SKM-1 treated with dmso at 0.1 percent for 144 hours (cell line): Measurements from ENCODE around the gene EIF4G3.

Experiments
- DNase-seq: peaks from one replicate; lab custom pipeline; 2025; ENCODE audit not compliant: unreplicated experiment; lab: John Stamatoyannopoulos, UW

EIF4G3 gene

GRCh38 chr1:20885121-20885520 lies 291.6 kb downstream of the EIF4G3 start:
- no peak for DNase-seq

- no peak for DNase-seq
Observed at GRCh38 chr1:20884513-20884912, 292.2 kb downstream of the EIF4G3 start.

DNA sequence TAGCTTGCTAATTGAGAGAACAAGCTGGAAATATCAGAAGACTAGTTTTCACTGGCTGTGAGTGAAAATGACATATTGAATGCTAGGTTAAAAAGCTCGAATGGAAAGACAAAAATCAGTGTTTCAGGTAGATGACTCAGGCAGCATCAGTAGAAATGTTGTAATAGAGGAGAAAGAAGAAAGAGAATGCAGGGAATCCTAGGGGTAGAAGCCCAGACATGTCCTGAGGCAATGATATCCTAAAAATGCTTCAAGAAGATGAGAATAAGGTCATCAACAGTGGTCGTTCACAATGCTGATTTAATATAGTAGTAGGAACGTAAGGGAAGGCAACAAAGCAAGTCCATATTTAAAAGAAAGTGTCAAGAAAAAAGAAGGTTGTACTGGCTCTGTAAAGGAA lies 292.9 kb downstream of the EIF4G3 start:
- DNase-seq = no peak

DNA sequence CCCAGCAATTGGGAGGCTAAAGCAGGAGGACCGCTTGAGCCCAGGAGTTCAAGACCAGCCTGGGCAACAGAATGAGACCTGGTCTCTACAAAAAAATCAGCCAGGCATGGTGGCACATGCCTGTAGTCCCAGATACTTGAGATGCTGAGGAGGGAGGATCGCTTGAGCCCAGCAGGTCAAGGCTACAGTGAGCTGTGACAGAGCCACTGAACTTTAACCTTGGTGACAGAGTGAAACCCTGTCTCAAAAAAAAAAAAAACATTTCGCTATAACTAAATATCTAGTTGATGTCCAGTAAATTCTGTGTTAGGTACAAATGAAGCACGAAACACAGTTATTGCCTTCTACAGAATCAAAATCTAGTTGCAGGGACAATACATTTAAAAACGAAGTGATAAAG lies 293.9 kb downstream of the EIF4G3 start:
- DNase-seq = no peak

DNA sequence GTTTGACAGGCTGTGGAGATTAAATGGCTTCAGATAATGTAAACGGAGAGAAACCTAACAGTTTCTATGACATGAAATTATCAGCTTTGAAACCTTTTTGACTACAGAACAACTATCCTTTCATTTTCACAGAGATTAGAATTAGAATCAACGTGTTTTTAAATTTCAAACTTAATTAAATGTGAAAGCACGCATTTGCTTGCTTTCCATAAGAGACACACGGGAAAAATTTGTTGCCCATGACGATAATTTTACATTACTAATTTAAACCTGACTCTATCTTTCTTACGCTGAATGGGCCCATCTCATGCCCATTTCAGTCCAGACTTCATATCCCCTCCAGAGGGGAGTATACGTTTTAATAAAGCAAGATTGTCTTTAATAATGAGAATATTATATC lies 297.9 kb downstream of the EIF4G3 start:
- no peak for DNase-seq

GRCh38 chr1:20875198-20875973 lies 301.3 kb downstream of the EIF4G3 start:
- DNase-seq = no peak

DNA sequence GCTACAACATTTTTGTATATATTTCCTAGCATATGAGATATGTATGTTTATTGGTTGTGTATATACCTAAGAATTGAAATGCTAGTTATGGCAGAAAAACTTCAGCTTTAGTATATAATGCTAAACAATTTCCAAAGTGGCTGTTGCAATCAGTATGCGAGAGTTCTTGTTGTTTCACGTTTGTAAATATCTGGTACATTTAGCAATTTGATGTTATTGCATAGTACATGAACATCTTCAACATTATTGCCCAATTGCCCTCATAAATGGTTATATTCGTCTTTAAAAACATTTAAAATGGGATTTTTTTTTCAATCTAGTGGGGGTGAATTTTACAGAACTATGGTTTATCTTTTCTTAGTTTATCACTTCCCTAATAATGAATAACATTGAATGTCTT lies 303.4 kb downstream of the EIF4G3 start:
- no peak for DNase-seq

DNA sequence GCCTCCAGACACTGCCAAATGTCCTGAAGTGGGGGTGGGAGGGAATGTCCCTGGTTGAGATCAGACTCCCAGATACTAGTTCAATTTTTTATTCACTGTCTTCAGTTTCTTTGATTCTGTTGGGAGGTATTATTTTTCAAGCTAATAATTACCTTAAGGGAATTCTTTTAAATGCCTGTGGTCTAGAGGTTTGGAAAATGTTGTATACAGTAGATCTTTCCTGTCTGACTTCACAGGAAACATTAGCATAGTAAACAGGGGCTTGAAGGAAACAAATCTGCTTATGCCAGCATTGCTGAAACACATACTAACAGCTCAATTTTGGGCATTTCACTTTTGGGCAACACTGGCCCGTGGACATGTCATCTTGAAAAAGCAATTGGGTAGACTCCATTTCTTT lies 305.3 kb downstream of the EIF4G3 start:
- DNase-seq = no peak

- no peak for DNase-seq
Observed at GRCh38 chr1:20870718-20871117, 306.0 kb downstream of the EIF4G3 start.

DNA sequence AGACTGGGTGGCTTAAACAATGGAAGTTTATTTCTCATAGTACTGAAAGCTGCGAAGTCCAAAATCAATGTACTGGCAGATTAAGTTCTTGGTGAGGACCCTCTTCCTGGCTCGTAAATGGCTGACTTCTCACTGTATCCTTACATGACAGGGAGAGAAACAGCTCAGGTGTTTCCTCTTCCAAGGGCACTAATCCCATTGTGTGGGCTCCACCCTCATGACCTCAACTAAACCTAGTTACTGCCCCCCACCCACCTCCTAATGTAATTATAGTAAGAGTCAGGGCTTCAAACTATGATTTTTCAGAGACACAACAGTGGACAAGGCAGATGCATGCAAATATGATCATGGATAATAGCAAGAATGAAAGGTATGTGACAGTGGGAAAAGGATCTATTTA lies 308.4 kb downstream of the EIF4G3 start:
- no peak for DNase-seq

DNA sequence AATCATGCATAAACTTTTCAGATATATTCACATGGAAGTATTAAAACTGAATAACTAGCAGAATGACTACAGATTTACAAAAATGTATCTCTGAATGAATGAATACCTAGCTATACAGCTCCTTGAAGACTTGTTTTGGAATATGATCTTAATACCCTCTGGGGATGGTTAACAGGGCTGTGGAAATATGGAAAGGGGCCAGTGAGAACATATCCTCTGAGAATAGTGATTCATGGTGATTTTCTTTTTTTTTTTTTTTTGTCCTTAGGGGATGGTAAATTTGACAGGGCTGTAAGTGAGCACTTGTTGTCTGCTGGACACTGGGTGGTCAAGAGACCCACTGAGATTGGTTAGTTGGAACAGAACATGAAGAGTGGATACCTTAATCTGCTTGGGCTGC lies 308.9 kb downstream of the EIF4G3 start:
- DNase-seq = no peak

DNA sequence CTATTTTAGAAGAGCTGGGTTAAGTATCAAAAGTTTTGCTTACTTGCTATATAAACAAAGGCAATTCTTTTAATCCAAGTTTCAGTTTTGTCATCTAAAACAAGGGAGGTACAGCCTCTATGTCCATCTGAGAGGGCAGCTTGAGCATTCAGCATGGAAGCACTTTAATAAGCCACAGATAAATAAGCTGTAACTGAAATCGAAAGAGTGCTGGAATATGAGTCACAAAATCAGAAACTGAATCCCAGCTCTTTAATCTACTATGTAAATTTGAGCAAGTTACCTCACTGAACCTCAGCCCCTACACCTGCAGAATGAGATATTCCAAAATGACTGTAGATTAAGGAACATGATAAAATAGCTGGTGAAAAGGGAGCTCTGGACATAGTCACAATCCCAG lies 309.6 kb downstream of the EIF4G3 start:
- DNase-seq = no peak

DNA sequence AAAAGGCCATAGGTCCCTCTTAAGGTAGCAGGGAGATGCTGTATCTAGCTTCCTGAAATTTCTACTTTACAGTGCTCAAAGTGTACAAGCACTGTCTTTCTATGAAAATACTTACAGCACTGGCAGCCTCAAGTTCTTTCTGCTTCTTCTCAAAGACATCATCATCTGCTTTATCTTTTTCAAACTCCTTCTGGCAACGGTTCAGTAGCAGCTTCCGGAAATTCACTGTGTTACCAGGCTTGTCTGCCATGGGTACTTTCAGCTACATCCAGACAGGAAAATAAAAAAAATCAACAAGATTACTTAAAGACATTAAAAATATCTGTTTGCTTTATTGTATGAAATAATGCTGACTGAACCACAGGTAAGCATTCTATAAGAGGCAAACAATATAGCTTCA lies 311.7 kb downstream of the EIF4G3 start:
- DNase-seq = no peak

- no peak for DNase-seq
Observed at GRCh38 chr1:20854529-20854928, 322.2 kb downstream of the EIF4G3 start.

DNA sequence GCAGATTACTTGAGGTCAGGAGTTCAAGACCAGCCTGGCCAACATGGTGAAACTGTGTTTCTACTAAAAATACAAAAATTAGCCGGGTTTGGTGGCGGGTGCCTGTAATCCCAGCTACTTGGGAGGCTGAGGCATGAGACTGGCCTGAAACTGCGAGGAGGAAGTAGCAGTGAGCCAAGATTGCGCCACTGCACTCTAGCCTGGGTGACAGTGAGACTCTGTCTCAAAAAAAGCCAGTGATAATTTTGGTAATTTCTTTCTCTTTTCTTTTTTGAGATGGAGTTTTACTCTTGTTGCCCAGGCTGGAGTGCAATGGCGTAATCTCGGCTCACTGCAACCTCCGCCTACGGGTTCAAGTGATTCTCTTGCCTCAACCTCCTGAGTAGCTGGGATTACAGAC lies 324.9 kb downstream of the EIF4G3 start:
- peak; percentile 21 for DNase-seq

DNA sequence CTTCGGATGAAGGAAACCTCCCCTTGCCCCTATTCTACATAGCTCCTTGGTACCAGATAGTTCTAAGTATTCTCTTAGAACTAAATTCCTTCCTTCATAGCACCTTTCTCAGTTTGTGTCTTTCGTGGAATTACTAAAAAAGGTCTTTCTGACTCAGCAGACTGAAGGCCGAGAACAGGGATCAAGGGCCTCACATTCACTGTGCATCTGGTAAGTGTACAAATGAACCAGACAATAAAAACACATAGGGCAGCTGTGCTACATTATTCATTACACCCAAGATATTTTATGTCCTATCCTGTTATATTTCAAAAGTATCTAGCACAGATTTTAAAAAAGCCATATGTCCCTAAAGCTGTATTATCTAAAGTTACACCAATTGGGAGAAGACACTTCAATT lies 326.7 kb downstream of the EIF4G3 start:
- no peak for DNase-seq

- DNase-seq = no peak
Observed at GRCh38 chr1:20849100-20849499, 327.6 kb downstream of the EIF4G3 start.

DNA sequence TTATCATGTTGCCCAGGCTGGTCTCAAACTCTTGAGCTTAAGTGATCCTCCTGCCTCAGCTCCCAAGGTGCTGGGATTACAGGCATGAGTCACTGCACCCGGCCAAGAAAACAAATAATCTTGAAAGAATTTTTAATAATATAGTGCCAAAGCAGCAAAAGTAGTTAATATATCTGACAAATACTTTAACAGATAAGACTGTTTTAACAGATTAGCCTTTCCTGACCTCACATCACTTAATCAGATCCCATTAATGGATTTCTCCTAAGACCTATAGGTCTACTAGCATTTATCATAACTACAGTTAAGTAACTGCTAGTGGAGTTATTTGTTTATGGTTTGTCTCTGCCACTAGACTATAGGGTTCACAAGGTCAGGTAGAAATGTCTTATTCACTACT lies 328.5 kb downstream of the EIF4G3 start:
- DNase-seq = no peak

DNA sequence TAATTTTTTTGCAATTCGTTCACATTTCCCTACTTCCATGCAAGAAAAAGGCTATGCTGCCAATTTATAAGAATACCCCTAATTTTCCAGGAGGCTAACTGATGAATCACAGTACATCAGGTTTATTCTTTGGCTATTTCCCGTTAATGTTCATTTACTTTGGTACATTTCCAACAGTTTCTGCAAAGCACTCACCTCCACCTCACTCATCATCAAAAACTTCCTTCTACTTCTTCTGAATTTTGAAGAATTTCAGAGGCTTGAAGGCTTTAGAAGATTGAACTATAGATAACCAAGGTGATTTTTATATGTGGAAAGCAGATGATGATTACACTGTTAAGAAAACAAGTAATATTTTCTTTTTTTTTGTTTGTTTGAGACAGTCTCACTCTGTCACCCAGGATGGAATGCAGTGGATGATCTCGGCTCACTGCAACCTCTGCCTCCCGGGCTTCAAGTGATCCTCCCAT lies 329.1 kb downstream of the EIF4G3 start:
- DNase-seq = no peak

DNA sequence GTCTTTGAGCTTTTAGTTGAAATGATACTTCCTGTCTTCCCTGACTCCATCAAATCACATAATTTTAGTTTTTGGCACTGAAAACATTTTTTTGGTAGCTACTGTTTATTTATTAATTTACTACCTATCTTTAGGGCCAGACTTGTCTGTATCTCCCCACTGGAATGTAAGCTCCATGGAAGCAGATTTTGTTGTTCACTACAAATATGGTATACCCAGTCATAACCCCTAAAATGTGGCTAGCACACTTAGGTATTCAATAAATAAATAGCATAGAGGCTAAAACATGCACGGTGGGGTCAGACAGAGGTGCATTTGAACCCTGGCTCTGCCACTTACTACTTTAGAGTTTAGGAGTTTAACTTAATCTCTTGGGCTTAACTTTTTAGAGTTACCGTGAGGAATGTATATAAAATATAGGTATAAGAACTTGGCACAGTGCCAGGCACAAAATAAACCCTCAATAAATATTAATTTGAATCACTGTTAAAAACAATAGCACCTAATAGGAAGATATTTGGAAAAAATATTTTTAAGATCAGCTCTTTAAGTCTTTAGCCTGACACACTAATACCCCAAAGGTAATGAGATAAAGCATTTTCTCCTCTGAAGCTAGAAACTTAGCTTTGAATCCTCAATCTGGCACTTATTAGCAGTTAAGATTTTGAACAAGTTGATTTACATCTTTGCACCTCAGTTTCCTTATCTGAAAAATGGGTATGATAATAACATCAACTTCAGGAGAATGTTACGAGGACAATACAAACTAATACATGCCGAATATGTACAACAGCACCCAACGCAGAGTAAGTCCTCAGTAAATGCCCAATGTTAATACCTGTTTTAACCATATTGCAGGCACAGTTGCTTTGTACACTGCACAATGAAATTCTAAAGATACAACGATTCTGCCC lies 330.0 kb downstream of the EIF4G3 start:
- DNase-seq = no peak

DNA sequence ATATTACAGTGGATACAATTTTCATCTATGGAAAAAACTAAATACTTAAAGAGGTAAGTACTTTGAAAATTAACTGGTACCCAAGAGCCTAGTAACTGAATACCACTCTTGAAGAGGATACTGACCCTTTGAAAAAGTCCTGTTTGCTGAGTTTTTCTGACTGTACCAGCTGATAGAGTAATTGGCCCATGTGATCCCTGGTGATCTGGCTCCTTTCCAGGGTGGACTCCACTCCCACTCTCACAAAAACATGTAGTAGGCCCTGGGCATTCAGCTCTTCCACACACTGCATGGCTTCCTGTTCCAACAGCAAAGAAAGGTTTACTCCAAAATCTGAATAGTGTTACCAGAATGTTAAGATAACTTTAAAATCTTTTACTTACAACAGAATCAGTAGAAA lies 336.0 kb downstream of the EIF4G3 start:
- no peak for DNase-seq

GRCh38 chr1:20837554-20838192 lies 339.0 kb downstream of the EIF4G3 start:
- peak; percentile 50 for DNase-seq
